ENCODE data around the gene DNAI2.

GRCh38 chr17:74303305-74303704 lies 29.3 kb downstream of the DNAI2 start:
- no peak for TF ChIP-seq POLR2A (IDR thresholded peaks at IDR 0.05)
- no peak for TF ChIP-seq CTCF (IDR thresholded peaks at IDR 0.05 in 4 of 5, conservative IDR thresholded peaks at IDR 0.05 in 1 of 5)
